Left lung (tissue), 10 donors: Measurements from ENCODE around the gene PPA1. TPM values are rescaled to one million over a fixed set of nuclear protein-coding genes. Genes with fewer than 3 reads are reported as not detected.
"Not testable (repeated sequence)": the region's sequence is repeated elsewhere in the genome, so short reads cannot be mapped to it uniquely, and the experiment has no call there.

Experiments used
- ATAC-seq: fragments of 200-7000 bp; cut with Tn5 transposase; one replicate; pipeline ENCODE4 v1.9.1; 2020; ENCODE audit warnings: moderate library complexity
- DNase-seq, 4 donors: peaks; one replicate each; pipeline ENCODE4 v3.0.0-alpha.2; 2013 to 2020
- H3K27ac ChIP-seq, 2 donors: fragments of 200-600 bp; sonication (generic) in 1 of 2; one replicate each; pipeline versions ENCODE4 v1.5.0 to v1.8.0; 2020 to 2021
- H3K27me3 ChIP-seq, 2 donors: fragments of 200-600 bp; sonication (generic) in 1 of 2; one replicate each; pipeline versions ENCODE4 v1.5.0 to v1.8.0; 2020 to 2021
- H3K36me3 ChIP-seq, 2 donors: fragments of 200-600 bp; sonication (generic) in 1 of 2; one replicate each; pipeline versions ENCODE4 v1.5.0 to v1.8.0; 2020 to 2021
- H3K4me1 ChIP-seq, 2 donors: fragments of 200-600 bp; one replicate each; pipeline ENCODE4 v1.8.0; 2021
- H3K4me3 ChIP-seq, 2 donors: fragments of 200-600 bp; sonication (generic) in 1 of 2; one replicate each; pipeline versions ENCODE4 v1.5.0 to v1.8.0; 2020 to 2021; ENCODE audit warnings: mild to moderate bottlenecking in 1 of 2
- H3K9me3 ChIP-seq, 2 donors: fragments of 200-600 bp; sonication (generic) in 1 of 2; one replicate each; pipeline versions ENCODE4 v1.5.0 to v1.8.0; 2020 to 2021
- CTCF ChIP-seq, 2 donors: fragments of 200-600 bp; sonication (generic) in 1 of 2; IDR thresholded peaks; one replicate each; pipeline versions ENCODE4 v1.5.0 to v1.8.0; 2021; ENCODE audit warnings: antibody characterized with exemption in 2 of 2
- intact Hi-C, 2 donors: fragments of 100-400 bp; cut with DNase I; formaldehyde crosslinking; loops; one replicate each; pipeline versions ENCODE4 v1.11.2 to v1.14.2; 2022
- polyA plus RNA-seq, 6 donors: library from polyadenylated mRNA; unstranded; fragments of 120-200 nt; gene quantifications; one replicate each; pipeline ENCODE4 v1.2.1, GENCODE V29; 2013; ENCODE audit not compliant: insufficient read length in 6 of 6
- total RNA-seq, 2 donors: library from RNA; stranded (reverse); fragmentation: NEBNext Ultra II Directional; extraction: Animal tissue kit (Norgen Biotek cat#: 25700); gene quantifications; one replicate each; pipeline ENCODE4 v1.2.1, GENCODE V29; 2021
- donor health status: DM: no; HTN: yes; CAD: no.
- donor health status: DM: no; HTN: no; CAD: no.

PPA1 gene
- total and polyA plus RNA-seq, 8 donors = 102 to 231 (median 129) TPM

DNA sequence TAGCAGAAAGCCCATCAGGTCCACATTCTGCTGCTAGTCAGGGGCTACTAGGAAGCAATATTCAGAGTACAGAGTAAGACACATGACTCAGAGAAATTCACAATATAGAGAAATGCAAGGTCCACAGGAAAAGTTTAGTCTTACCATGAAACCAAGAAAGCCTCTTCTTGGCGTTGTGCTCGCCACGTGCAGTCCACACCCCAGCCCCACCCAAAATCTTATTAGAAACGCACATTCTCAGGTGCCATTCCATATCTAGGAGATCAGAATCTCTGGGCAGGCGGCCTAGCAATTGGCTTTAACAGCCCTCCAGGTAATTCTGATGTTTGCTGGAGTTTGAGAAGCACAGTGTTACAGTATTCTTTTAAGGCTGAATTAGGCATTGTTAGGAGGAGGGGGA lies 47.1 kb downstream of the PPA1 start:
- no peaks in the 10 kb centered on the region for H3K9me3 ChIP-seq
- DNase-seq = peak in 1 of 4 donors; percentile 44
- TF ChIP-seq CTCF (IDR thresholded peaks at IDR 0.05) = no peak
- peak overlapping the region; percentile 18 to 47 for H3K27ac ChIP-seq
- H3K4me1 ChIP-seq = peaks cover 11 to 27% of the 10 kb centered on the region in 2 donors
- intact Hi-C loops = no loop called here
- no peak overlapping the region for H3K4me3 ChIP-seq
- no peaks in the 10 kb centered on the region for H3K36me3 ChIP-seq
- ATAC-seq = peak; percentile 70
- no peaks in the 10 kb centered on the region for H3K27me3 ChIP-seq

GRCh38 chr10:70183304-70183703 lies 49.9 kb downstream of the PPA1 start:
- H3K36me3 ChIP-seq = no peaks in the 10 kb centered on the region
- H3K27me3 ChIP-seq = no peaks in the 10 kb centered on the region
- TF ChIP-seq CTCF (IDR thresholded peaks at IDR 0.05) = no peak
- H3K9me3 ChIP-seq = peaks cover 0 to 6% of the 10 kb centered on the region in 2 donors
- no peak overlapping the region for H3K4me3 ChIP-seq
- DNase-seq (no peak), ATAC-seq (no peak)
- no peaks in the 10 kb centered on the region for H3K4me1 ChIP-seq
- H3K27ac ChIP-seq = no peak overlapping the region
- intact Hi-C loops = no loop called here

GRCh38 chr10:70179209-70179608 lies 54.0 kb downstream of the PPA1 start:
- H3K9me3 ChIP-seq, H3K4me3 ChIP-seq, DNase-seq, H3K36me3 ChIP-seq, intact Hi-C loops, H3K27me3 ChIP-seq, ATAC-seq: not testable (repeated sequence)
- Histone ChIP-seq H3K27ac (peak overlapping the region in 1 of 2 donors; percentile 15), H3K4me1 (peaks cover 0 to 12% of the 10 kb centered on the region in 2 donors)

GRCh38 chr10:70178139-70178725 lies 55.0 kb downstream of the PPA1 start:
- Histone ChIP-seq H3K27me3 (no peaks in the 10 kb centered on the region), H3K27ac (peak overlapping the region in 1 of 2 donors; percentile 15), H3K4me1 (peaks cover 7 to 22% of the 10 kb centered on the region in 2 donors), H3K36me3 (no peaks in the 10 kb centered on the region), H3K4me3 (no peak overlapping the region), H3K9me3 (peaks cover 0 to 6% of the 10 kb centered on the region in 2 donors)
- TF ChIP-seq CTCF (IDR thresholded peaks at IDR 0.05) = no peak
- intact Hi-C loops = no loop called here
- no peak for DNase-seq
- peak; percentile 78 for ATAC-seq

GRCh38 chr10:70176441-70176840 lies 56.8 kb downstream of the PPA1 start:
- Histone ChIP-seq H3K4me1 (peaks cover 7 to 23% of the 10 kb centered on the region in 2 donors), H3K36me3 (no peaks in the 10 kb centered on the region), H3K27ac (no peak overlapping the region), H3K27me3 (no peaks in the 10 kb centered on the region), H3K4me3 (no peak overlapping the region), H3K9me3 (peaks cover 0 to 6% of the 10 kb centered on the region in 2 donors)
- TF ChIP-seq CTCF (IDR thresholded peaks at IDR 0.05) = no peak
- DNase-seq (no peak), ATAC-seq (no peak)
- intact Hi-C loops = no loop called here

DNA sequence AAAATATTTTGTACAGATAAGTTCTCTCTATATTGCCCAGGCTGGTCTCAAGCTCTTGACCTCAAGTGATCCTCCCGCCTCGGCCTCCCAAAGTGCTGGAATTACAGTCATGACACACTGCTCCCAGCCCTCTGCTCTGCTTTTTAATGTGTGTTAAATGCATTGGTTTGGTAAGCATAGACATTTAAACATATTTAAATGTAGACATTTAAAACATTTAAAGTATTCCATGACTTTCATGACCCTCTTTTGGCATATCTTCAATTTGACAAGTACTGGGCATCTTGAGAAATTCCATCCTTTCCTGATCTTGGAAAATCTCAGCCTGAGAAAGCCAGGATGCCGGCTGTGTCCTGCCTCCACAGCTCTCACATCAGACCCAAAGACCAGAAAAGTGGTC lies 57.7 kb downstream of the PPA1 start:
- Histone ChIP-seq H3K36me3 (no peaks in the 10 kb centered on the region), H3K4me1 (peaks cover 7 to 23% of the 10 kb centered on the region in 2 donors), H3K27ac (no peak overlapping the region), H3K4me3 (no peak overlapping the region), H3K27me3 (no peaks in the 10 kb centered on the region), H3K9me3 (peaks cover 0 to 6% of the 10 kb centered on the region in 2 donors)
- ATAC-seq = no peak
- intact Hi-C loops = no loop called here
- no peak for DNase-seq
- no peak for TF ChIP-seq CTCF (IDR thresholded peaks at IDR 0.05)
